ES-I3 (cell line): ENCODE measurements around the gene ERMN.
"Not testable (repeated sequence)": the region's sequence is repeated elsewhere in the genome, so short reads cannot be mapped to it uniquely, and the experiment has no call there.

ENCODE experiments used
- H3K36me3 ChIP-seq: 2 replicates; pipeline ENCODE4 v1.6.1; 2013; ENCODE audit warnings: mild to moderate bottlenecking, low read length, control low read depth, moderate library complexity; ENCODE audit not compliant: insufficient read depth
- H3K4me1 ChIP-seq: 2 replicates; pipeline ENCODE4 v1.6.1; 2013; ENCODE audit warnings: mild to moderate bottlenecking, control low read depth, low read length; ENCODE audit not compliant: insufficient read depth
- H3K9ac ChIP-seq: 2 replicates; pipeline ENCODE4 v1.6.1; 2013; ENCODE audit warnings: low read depth, mild to moderate bottlenecking, low read length, moderate library complexity
- H3K9me3 ChIP-seq: 2 replicates; pipeline ENCODE4 v1.6.1; 2013; ENCODE audit warnings: mild to moderate bottlenecking, low read length, moderate library complexity; ENCODE audit not compliant: control insufficient read depth, insufficient read depth

The ERMN gene

DNA sequence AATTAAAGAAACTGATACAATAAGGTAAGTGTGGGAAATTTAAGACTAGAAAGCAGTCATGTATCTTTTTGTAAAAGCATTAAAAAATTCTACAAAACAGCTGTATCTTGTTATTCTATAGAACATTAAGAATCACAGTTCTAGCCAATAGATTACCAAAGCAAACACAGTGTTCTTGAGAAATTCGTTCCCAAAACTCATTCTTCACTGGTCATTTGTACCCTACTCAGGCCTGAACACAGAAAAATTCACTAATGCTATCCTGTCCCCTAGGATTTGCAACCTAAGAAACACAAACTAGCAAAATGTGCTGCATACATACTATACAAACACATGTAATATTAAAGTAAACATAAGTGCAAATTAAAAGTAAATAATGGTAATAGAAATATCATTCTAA is 29.1 kb downstream of the ERMN start:
- no peak overlapping the region for H3K9ac ChIP-seq
- H3K4me1 ChIP-seq = no peaks in the 10 kb centered on the region
- H3K36me3 ChIP-seq = no peaks in the 10 kb centered on the region
- H3K9me3 ChIP-seq = no peaks in the 10 kb centered on the region

DNA sequence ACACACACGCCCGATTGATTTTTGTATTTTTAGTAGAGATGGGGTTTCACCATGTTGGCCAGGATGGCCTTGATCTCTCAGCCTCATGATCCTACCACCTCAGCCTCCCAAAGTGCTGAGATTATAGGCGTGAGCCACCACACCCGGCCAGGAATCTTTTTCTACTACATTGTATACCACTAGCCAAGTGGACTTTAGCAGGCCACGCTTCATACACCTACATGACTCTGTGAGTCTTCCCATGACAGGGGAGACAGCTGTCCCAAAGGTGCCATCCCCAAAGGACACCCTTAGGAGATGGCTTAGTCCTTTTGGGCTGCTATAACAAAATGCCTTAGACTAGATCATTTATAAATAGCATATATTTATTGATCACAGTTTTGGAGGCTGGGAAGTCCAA is 32.8 kb downstream of the ERMN start:
- H3K36me3 ChIP-seq = no peaks in the 10 kb centered on the region
- no peaks in the 10 kb centered on the region for H3K4me1 ChIP-seq
- H3K9me3 ChIP-seq = no peaks in the 10 kb centered on the region
- H3K9ac ChIP-seq = no peak overlapping the region

DNA sequence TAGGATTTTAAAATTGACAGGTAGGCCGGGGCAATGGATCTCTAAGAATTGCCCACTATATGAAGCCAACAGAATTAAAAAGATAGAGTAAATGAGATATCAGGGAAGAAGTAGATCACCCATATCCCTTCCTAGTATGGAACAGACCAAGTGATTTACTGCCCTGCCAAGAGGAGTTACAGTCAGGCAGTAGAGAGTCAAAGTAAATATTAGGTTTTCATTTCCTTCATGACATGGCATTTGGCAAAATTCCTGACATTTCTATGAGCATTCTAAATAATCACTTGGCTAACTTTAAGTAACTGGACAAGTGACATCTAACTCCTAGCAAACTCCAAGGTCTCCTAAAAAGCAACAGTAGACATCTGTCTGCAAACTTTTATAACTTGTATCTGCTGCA is 34.6 kb downstream of the ERMN start:
- no peaks in the 10 kb centered on the region for H3K4me1 ChIP-seq
- H3K9ac ChIP-seq = no peak overlapping the region
- H3K36me3 ChIP-seq = no peaks in the 10 kb centered on the region
- no peaks in the 10 kb centered on the region for H3K9me3 ChIP-seq

DNA sequence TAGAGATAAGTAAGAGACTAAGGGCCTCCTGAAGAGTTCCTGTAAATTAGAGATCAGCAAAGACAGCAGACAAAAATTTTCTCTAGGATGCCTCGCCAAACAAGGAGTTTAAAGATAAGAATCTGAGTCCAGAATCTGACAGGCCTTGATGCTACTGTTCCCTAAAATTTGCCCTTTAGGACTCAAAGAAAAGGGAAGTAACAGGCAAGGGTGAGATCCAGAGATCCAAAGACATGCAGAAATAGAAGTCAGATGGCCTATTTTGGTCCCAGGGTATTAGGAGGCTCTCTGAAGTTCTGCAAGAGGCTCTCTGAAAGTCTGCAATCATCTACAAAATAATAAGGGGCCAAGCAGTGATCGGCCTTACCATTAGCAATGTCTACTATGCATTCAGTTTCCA is 35.1 kb downstream of the ERMN start:
- H3K9ac ChIP-seq = no peak overlapping the region
- H3K4me1 ChIP-seq = no peaks in the 10 kb centered on the region

DNA sequence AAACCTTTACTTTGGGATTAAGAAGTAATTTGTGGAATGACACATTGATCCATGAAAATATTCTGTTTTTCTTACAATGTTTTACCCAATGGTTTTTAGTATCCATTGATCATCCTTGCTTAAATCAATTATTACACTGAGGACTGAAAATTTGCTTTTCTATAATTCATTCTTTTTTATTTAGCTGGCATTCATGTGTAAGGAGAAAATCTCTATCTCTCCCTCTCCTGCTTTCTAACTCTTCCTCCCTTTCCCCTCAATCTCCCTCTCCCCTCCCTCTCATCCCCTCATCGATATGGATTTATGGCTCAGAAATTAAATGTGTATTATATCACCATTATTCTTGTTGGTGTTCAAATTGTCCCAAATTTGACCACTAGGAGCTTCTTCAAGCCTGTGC is 38.5 kb downstream of the ERMN start:
- H3K9me3 ChIP-seq = no peaks in the 10 kb centered on the region
- no peak overlapping the region for H3K9ac ChIP-seq
- no peaks in the 10 kb centered on the region for H3K4me1 ChIP-seq
- no peaks in the 10 kb centered on the region for H3K36me3 ChIP-seq

More for the DNA sequence above, 35.1 kb downstream of the ERMN start:
- Histone ChIP-seq H3K9me3 (no peaks in the 10 kb centered on the region), H3K36me3 (no peaks in the 10 kb centered on the region)

DNA sequence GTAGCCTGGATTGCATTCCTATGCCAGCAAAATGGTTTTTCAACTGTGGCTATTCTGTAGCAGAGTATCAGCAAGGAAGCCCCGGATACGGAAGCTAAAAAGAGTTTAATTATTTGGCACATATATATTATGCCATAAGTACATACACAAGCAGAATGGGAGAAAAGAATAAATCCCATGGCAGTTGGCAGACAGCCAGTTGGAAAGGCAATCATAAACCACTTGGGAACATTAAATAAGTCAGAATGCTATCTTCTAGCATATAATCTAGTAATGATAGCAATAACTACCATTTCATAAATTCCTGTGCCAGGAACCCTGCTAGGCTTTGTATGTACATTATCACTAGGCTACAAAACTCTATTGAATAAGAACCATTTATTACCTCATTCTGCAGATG is 42.2 kb downstream of the ERMN start:
- Histone ChIP-seq H3K36me3 (no peaks in the 10 kb centered on the region), H3K9ac (no peak overlapping the region), H3K4me1 (no peaks in the 10 kb centered on the region), H3K9me3 (no peaks in the 10 kb centered on the region)

DNA sequence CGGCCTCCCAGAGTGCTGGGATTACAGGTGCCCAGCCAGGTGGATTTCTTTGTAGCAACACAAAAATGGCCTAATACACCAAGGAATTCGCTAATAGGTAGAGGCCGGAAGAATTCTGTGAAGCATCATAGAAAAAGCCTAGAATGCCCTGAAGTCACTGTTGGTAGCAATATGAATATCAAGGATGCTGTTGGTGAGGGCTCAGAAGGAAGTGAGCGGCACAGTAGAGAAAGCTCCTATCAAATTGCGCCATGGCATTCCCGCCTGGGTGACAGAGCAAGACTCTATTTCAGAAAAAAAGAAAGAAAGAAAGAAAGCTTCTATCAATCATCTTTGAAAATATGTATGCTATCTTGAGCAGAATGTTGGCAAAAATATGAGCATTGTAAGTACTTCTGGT is 44.3 kb downstream of the ERMN start:
- Histone ChIP-seq H3K4me1 (no peaks in the 10 kb centered on the region), H3K9ac (no peak overlapping the region), H3K36me3 (no peaks in the 10 kb centered on the region), H3K9me3 (no peaks in the 10 kb centered on the region)

DNA sequence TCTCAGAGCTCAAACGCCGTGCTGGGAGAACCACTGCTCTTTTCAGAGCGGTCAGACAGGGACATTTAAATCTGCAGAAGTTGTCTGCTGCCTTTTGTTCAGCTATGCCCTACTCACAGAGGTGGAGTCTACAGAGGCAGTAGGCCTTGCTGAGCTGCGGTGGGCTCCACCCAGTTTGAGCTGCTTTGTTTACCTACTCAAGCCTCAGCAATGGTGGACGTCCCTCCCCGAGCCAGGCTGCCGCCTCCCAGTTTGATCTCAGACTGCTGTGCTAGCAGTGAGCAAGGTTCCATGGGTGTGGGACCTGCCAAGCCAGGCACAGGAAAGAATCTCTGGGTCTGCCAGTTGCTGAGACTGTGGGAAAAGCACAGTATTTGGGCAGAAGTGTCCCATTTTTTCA is 46.3 kb downstream of the ERMN start:
- H3K9ac ChIP-seq, H3K36me3 ChIP-seq, H3K4me1 ChIP-seq, H3K9me3 ChIP-seq: not testable (repeated sequence)

DNA sequence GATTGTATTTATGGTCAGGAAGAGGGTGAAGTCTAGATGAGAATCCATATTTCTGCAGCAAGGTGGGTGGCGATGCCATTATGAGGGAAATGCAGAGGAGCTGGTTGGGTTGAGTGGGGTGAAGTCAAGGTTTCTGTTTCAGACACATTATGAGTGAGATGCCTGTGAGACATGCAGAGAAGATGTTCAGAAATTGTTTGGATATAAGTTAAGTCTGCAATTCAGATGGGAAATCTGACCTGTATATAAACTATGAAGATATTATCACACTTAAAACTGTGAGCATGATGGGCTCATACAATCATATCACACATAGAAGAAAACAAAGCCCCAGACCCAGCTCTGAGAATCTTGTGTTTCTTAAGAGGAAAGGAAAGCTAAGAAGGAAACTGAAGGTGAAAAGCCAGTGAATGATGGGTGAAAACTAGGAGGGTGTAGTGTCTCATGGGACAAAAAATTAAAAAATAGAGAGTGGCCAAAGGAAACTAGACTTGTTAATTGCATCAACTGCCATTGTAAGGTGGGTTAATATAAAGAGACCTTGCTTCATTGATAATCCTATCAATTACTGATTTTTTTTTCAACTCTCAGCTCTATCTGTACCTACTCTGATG is 53.9 kb downstream of the ERMN start:
- H3K9ac ChIP-seq = no peak overlapping the region
- H3K9me3 ChIP-seq = no peaks in the 10 kb centered on the region
- H3K36me3 ChIP-seq = no peaks in the 10 kb centered on the region
- peaks cover 6% of the 10 kb centered on the region; the same call in 1 of the 2 replicates for H3K4me1 ChIP-seq

DNA sequence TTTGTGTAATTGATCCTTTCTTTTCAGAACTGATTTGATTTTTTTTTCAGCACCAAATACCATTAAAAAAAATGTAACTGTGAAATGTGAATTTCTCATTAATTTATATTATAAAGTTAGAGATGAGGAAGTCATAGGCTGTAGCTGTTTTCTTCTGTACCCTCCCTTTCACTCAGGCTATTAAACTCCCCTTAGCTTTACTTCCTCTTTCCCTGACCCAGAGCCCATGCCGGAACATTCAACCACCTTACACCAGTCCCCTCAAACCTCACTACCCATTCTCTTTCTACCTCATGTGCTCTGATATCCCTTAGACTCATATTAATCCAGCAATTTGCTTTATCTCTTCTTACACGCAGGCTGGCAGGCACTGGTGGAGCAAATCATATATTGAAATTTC is 55.7 kb downstream of the ERMN start:
- Histone ChIP-seq H3K9me3 (no peaks in the 10 kb centered on the region), H3K4me1 (peaks cover 13% of the 10 kb centered on the region; the same call in 1 of the 2 replicates), H3K36me3 (no peaks in the 10 kb centered on the region), H3K9ac (no peak overlapping the region)

DNA sequence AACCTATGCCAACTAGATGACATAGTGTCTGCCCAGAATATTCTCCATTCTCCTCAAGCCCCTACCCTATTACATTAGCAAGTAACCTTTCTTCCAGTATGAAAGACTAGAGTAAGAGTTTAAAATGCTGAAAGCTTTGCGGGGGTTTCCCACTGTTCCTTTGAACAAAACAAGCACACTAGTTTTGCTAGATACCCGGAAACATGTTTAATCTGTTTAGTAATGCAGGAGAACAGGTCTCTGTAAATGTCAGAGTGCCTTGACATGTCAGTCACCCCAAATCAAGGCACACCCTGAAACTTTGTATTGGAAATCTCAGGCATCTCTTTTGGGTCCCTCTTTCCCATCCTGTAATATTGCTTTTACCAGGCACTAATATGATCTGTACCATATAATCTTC is 56.6 kb downstream of the ERMN start:
- no peaks in the 10 kb centered on the region for H3K36me3 ChIP-seq
- peaks cover 19% of the 10 kb centered on the region for H3K4me1 ChIP-seq
- H3K9ac ChIP-seq = no peak overlapping the region
- H3K9me3 ChIP-seq = no peaks in the 10 kb centered on the region
